ENCODE measurements around the gene BRINP3.

Gene BRINP3

GRCh38 chr1:190303501-190303900, 174.2 kb downstream of the BRINP3 start:
- DNase-seq, result no peak

DNA sequence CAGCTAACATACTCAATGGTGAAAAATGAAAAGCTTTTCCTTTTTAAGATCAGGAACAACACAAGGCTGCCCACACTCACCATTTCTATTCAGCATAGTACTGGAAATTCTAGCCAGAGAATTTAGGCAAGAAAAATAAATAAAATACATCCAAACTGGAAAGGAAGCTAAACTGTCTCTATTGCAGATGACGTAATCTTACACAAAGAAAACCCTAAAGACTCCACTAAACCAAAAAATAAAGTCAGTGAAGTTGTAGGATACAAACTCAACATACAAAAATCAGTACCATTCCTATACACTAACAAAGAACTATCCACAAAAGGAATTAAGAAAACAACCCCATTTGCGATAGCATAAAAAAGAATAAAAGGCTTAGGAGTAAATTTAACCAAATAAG, 181.2 kb downstream of the BRINP3 start:
- DNase-seq, result no peak

DNA sequence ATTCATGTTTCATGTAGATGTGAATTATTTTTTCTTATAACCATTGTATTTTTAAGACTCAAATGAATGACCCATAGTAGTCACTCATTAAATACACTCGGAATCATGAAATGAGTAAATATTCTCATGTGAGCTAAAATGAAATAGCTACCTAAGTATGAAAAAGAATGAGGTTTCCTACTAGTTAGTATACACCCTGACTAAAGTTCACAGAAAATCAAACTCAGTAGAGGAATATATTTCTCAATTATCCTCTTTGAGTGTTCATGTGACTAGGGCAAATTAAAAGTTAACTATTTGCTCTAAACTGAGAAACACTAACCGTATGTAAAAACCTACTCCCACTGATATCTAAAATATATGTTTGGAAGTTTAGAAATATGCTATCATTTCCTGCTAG, 187.8 kb downstream of the BRINP3 start:
- no peak for DNase-seq

GRCh38 chr1:190286111-190286510, 191.6 kb downstream of the BRINP3 start:
- no peak for DNase-seq

DNA sequence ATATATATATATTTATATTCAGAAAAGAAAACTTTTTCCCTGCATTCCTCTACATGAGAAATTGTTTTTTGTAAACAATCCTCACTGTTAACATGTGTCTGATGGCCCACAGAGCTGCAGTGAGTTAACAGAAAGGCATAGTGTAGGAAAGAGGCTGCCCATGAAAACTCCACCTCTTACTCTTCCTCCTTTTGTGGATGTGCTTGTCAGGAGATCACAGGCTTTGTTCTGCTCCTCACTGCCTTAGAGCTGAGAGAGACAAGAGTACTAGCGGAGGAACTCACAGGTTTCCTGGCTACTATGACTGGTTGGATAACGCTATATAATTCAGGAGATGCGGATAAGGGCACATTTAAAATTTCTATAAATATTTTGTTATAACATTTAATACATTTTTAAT, 200.6 kb downstream of the BRINP3 start:
- no peak for DNase-seq

GRCh38 chr1:190274721-190275120, 202.9 kb downstream of the BRINP3 start:
- no peak for DNase-seq

DNA sequence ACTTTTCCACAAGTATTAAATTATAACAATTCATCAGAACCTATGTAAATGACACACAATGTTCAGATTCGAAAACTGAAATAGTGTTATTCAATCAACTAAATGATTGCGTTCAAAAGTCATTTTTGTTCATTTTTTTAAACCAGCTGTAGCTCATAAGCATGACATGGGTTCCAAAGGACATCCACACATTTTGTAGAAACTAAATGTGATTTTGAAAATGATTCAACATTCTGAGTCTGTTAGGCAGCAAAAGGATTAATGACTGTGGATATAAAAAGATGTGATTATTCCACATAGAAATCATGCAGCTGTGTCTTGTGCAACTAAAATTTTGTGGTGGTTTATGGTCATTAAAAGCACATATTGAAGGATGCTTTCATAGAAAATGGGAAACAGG, 204.5 kb downstream of the BRINP3 start:
- no peak for DNase-seq

- DNase-seq, result no peak
Observed at GRCh38 chr1:190262538-190262937, 215.1 kb downstream of the BRINP3 start.

- DNase-seq, result no peak
Observed at GRCh38 chr1:190259424-190259823, 218.2 kb downstream of the BRINP3 start.

DNA sequence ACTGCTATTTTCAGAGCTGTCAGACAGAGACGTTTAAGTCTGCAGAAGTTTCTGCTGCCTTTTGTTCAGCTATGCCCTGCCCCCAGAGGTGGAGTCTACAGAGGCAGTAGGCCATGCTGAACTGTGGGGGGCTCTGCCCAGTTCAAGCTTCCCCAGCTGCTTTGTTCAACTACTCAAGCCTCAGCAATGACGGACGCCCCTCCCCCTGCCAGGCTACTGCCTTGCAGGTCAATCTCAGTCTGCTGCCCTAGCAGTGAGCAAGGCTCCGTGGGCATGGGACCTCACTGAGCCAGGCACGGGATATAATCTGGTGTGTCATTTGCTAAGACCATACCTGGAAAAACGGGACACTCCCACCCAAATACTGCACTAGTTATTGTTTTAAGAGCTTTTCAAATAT, 219.7 kb downstream of the BRINP3 start:
- no peak for DNase-seq

DNA sequence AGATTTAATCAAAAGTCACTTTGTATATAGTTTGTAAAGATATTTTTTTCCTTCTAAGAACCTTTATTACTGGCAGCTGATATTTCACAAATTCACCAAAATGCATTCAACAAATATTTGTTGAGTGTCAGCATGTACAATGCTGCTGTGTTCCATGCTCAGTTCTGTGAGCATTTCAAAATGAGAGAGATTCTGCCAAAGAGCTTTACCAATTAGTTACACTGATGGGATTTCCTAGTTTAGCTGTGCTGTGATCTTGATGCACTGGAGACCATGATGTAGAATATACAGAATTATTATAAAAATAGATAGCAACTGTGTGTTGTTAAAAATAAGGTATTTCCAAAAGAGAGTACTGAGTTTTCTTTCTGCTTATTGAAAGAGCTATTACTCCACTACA, 225.6 kb downstream of the BRINP3 start:
- DNase-seq, result no peak

DNA sequence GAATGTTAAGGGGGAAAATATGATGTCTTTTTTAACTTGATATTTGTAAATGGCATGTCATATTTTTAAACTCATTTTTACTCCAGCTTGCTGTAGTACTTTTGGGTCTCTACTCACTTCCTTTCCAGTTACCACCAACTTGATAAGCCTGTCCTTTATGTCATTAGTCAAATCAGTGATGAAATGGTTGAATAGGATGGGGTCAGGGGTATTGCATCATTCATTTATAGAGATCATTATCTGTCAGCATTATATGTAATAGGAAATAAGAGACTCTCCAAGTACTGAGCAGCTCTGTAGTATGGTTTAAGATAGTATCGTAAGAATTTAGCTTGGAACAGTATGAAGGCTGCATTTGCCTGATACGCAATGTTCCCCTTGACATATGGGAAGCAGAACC, 227.3 kb downstream of the BRINP3 start:
- no peak for DNase-seq

DNA sequence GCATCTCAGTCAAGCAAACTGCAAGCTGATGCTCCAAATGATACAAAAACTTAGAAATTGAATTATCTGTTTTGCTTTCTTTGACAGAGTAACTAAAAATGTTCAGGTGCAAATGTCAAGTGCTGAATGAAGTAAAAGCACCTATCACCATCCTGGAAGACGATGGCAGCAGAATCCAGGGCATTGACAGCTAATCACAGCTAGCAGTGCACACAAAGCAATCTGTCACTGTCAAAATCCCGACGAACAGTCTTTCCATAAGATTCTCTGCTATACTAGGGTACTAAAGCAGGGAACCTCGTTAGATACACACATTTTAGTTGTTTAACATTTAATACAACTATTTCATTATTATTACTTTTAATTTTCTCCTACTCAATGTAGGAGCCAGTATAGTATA, 233.3 kb downstream of the BRINP3 start:
- DNase-seq, result no peak

GRCh38 chr1:190243056-190243455, 234.6 kb downstream of the BRINP3 start:
- DNase-seq, result no peak

GRCh38 chr1:190226006-190226405, 251.7 kb downstream of the BRINP3 start:
- no peak for DNase-seq

- no peak for DNase-seq
Observed at GRCh38 chr1:190212450-190212849, 265.2 kb downstream of the BRINP3 start.

GRCh38 chr1:190207733-190208132, 269.9 kb downstream of the BRINP3 start:
- DNase-seq, result no peak

DNA sequence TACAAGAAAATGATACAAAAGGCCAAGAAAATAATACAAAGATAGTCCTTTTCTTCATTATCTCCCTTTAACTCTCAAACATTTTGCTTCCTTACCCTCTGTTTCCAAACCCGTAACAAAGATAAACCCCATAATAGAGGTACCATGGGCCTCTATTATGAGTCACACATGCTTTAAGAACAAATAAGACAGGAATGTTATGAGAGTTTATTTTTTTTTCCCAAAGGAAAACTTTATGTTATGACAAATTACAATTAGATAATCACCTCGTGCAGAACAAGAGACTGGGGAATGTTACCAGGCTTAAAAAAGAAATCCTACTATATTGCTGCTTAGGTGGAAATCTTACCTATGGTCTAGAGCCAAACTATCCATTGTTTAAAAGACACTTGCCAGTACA, 272.0 kb downstream of the BRINP3 start:
- DNase-seq, result no peak

- no peak for DNase-seq
Observed at GRCh38 chr1:190196020-190196419, 281.6 kb downstream of the BRINP3 start.

GRCh38 chr1:190193508-190194115, 284.1 kb downstream of the BRINP3 start:
- DNase-seq, result no peak

- DNase-seq, result no peak
Observed at GRCh38 chr1:190192627-190193026, 285.0 kb downstream of the BRINP3 start.

DNA sequence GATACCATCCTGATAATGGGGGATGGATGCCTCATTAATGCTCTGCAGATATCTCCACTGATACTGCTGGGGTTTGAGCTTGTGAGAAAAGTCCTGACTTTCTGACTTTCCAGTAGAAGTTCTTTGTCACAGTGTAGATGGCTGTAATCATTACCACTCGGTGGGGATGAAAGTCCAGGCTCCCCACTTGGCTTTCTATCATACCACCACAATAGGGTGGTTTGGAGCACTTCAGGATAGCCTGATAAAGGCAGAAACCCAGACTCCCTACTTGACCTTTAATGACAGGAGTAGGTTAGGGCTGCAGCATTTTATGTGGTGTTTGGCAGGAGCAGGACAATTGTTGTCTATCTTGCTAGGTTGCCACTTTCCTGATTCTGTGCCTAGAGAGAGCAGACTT, 294.1 kb downstream of the BRINP3 start:
- no peak for DNase-seq

DNA sequence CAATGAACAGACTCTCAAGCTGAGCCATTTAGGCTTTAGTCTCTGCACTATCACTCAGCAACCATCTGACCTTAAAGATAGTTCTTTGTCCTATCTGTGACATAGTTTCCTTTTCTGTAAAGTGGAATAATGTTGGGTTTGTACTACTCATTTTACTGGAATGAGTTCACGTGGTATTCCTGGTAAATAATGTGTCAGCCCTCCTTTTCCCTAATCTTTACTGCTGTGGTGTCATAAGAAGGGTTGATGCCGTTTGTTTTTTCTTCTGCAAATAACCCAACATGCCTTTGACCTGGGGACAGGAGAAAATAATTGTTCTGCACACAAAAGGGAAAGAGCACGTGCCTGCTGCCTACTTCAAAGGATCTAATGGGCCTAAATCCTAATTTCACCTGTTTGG, 297.8 kb downstream of the BRINP3 start:
- DNase-seq, result no peak

GRCh38 chr1:190178827-190179226, 298.8 kb downstream of the BRINP3 start:
- no peak for DNase-seq

DNA sequence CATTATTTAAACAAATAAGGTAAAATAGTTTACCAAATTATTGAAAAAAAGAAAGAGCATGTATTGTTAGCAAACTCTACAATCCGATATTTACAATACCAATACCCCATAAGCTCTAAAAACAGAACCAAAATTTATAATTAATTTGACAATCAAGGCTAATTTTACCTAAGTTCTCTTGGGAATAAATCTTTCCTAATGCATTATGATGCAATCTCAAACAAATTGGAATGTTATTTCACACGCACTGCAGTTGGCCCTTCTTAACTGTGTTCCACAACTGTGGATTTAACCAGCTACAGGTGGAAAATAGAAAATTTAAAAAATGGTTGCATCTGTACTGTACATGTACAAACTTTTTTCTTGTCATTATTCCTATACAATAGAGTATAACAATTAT, 300.1 kb downstream of the BRINP3 start:
- no peak for DNase-seq

GRCh38 chr1:190176776-190177175, 300.9 kb downstream of the BRINP3 start:
- DNase-seq, result no peak

Data from CD4-positive, alpha-beta T cell treated with Interleukin-4 for 1 hour (primary cell).